NOMO-1 treated with dmso at 0.1 percent for 144 hours (cell line): ENCODE data around the gene FOSL1.
A peak's percentile ranks its signal among the peaks of the same experiment; 100 is the strongest.

Source experiments
- DNase-seq: peaks from one replicate; lab custom pipeline; 2025; ENCODE audit not compliant: unreplicated experiment; lab: John Stamatoyannopoulos, UW

Gene FOSL1

DNA sequence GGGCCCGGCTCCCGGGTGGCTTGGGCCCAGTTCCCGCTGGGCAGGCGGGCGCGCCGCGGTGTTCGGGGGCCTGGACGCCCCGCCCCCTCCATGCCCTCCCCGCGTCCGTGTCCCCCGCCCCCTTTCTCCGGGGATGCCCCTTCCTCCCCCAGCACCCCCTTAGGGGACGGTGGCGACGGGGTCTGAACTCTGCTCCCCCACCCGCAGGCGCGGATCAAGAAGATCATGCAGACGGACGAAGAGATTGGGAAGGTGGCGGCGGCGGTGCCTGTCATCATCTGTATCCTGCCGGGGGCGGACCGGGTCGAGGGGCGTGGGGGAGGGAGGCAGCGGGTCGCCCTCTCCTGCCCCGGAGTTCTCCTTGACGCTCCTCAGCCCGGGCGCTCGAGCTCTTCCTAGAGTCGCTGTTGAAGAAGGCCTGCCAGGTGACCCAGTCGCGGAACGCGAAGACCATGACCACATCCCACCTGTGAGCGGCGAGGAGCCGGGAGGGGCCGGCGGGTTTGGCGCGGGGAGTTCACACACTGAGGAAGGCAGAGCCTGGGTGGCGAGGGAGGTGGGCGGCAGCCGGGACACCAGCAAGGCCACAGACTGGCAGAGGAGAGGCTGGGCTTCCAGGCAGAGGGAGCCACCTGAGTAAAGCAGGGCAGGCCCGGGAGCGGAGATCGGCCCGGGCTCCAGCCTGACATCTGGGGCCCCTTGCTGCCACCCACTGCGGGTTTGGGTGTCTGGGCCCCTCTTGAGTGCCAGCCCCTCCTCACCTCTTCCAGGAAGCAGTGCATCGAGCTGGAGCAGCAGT is 19.6 kb upstream of the FOSL1 start:
- peak; percentile 20 for DNase-seq

DNA sequence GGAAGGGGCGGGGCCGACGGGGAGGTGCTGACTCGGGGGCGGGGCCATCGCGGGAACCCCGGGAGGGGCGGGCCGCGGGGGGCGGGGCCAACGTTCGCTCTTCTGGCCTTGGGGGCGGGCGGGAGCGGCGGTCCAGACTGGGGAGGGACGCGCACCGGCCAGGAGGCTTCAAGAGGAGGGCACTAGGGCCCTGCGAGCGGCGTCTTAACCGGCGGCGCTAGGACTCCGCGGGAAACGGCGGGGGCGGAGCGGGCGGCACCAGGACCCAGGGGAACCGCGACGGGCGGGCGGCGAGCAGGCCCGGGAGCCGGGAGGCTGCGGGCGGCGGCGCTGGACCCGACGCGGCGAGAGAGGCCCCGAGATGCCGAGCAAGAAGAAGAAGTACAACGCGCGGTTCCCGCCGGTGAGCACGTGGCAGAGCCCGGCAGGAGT is 19.0 kb upstream of the FOSL1 start, which contains the start of gene DRAP1:
Gene DRAP1, plus strand, starts transcription at position 286 of the 432 bp plus-strand sequence. Its CDS starts 76 bp downstream, at position 362.
- peak; percentile 98 for DNase-seq

DNA sequence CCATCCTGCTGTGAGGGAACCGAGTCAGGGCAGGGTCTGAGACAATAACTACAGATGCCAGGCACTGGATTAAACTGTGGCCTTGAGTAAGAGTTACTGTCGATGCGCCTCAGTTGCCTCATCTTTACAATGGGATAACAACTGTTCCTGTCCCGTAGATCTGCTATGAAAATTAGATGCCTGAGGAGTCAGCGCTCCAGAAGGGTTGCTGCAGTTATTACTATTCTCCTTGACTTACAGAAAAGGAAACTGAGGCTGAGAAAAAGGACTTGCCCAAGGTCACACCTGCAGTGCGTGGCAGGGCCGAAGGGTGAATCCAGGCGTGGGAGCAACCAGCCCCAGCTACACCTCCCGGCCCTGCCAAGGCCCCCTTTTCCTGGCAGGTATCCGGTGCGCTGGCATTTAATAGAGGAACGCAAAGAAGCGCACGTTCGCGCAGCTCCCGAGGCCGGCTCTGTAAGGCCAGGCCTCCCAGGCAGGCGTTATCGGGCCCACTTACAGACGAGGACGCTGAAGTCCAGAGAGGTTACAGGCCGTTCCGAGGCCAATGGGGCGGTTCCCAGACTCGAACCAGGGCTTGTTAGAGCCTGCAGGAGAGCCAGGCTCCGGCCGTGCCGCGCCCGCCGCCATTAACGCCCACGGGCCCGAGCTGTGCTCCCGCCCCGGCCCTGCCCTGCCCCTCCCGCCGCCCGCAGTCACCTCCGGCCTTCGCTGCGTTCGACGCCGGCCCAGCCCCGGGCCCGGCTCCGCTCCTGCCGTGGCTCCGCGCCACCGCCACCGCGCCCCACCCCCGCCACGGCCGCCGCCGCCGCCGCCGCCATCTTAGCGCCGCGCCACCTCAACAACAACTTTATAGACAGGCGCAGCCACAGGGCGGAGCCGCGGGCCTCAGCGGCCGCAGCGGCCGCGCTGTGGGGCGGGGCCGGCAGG is 18.3 kb upstream of the FOSL1 start, which contains the start of gene C11orf68:
Gene C11orf68, minus strand, starts transcription at position 852 of the 930 bp plus-strand sequence. Its CDS starts 31 bp downstream, at position 821.
- no peak for DNase-seq

- no peak for DNase-seq
Measured at GRCh38 chr11:65917434-65918210, 17.4 kb upstream of the FOSL1 start.

DNA sequence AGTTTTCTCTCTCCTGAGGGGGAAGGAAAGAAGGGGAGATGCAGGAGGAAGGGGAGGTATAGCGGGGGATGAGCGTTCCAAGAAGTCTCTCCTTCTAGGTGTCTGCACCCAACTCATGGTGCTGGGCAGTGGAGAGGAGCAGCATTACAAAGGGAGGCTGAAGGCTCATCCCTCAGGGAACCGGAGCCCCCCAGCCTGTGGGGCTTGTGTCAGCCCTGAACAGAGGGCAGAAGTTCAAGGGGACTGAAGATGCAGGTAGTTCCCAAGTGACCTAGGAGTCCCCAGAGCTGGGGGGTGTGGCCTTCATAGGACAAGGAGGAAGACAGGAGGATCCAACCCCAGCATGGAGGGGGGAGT is 16.9 kb upstream of the FOSL1 start:
- no peak for DNase-seq

GRCh38 chr11:65916391-65916790 is 16.2 kb upstream of the FOSL1 start:
- no peak for DNase-seq

DNA sequence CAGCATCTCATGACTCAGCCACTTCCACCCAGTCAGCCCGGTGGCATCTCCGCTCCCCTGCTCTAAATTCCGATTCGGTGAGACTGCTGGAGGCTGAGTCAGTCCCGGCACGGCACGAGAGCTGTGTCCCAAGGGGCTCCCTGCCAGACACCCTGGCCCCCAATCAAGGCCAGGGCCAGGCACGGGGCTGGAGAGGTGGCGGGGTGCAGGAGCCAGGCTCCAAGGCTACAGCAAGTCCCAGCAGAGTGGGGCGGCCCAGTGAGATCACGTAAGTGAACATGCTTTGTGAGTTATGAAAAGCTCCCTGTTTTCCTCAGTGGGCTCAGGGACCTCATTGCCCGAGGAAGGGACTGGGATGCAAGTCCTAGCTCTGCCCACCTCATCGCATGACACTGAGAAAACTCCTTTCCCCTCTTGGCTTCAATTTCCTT is 15.6 kb upstream of the FOSL1 start:
- no peak for DNase-seq

- no peak for DNase-seq
Measured at GRCh38 chr11:65915101-65915820, 15.1 kb upstream of the FOSL1 start.

- DNase-seq: no peak
Measured at GRCh38 chr11:65912845-65913244, 12.7 kb upstream of the FOSL1 start.

DNA sequence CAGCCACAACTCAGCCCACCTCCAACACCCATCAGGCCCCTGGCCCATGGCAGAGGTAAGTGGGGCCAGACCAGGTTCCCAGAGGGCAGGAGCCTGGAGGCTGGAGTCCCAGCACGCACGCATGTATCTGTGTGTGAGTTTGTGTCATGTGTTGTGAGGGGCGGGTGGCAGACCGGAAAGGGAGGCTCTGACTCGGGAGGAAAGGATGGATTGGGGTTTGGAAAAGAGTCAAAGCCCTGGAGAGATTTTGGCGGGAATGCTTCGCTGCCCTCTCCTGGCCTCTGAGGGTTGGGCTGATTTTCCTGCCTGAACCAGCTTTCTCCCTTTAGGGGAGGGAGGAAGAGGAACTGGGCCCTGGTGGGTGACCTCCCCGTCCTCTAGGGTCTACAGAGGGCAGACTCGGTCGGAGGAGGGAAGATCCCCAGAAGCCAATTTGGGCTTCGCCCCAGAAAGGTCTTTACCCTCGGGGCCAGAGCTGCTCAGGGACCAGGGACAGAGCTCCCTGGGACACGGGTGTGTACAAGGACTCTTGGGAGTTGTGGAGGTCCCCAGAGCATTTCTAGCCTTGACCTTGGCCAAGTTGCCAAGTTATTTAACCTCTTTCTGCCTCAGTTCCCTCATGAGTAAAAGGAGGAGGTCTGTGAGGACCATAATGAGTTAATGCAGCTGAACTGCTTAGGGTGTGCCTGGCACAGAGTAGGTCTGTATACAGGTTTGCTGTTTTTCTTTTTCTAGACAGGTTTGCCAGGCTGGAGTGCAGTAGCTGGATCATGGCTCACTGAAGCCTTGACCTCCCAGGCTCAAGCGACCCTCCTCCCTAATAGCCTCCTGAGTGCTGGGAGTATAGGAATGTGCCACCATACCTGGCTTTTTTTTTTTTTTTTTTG is 11.7 kb upstream of the FOSL1 start:
- DNase-seq: no peak

DNA sequence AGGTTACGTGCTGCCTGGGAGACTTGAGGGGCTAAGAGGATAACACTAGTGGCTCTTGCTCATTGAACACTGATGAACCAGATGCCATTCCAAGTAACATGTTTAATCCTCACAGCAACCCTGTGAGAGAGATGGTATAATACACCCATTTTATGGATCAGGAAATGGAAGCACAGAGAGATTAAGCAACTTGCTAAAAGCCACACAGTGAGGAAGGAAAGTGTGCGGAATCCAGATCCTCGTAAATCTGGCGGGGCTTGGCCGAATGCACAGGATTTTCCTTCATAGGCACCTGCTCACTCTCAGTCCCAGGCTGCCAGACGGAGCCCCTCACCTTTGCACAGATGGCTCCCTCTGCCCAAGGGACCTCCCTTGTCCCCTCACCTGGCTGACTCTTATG is 7.7 kb upstream of the FOSL1 start:
- no peak for DNase-seq

GRCh38 chr11:65906602-65907001 is 6.4 kb upstream of the FOSL1 start:
- no peak for DNase-seq

DNA sequence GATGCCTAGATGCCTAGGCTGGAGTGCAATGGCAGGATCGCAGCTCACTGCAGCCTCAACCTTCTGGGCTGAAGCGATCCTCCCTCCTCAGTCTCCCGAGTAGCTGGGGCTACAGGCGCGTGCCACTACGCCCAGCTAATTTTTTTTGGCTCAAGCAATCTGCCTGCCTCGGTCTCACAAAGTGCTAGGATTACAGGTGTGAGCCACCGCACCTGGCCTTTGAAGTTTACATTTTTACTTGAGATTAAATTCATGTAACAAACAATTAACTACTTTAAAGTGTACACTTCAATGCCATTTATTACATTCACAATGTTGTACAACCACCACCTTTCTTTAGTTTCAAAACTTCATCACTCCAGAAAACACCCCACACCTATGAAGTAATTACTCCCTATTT is 3.5 kb upstream of the FOSL1 start:
- no peak for DNase-seq

- DNase-seq: no peak
Measured at GRCh38 chr11:65903068-65903481, 2.9 kb upstream of the FOSL1 start.

GRCh38 chr11:65900899-65901180 is 652 bp upstream of the FOSL1 start:
- no peak for DNase-seq

GRCh38 chr11:65899356-65900124 is 648 bp downstream of the FOSL1 start:
- peak; percentile 5 for DNase-seq

DNA sequence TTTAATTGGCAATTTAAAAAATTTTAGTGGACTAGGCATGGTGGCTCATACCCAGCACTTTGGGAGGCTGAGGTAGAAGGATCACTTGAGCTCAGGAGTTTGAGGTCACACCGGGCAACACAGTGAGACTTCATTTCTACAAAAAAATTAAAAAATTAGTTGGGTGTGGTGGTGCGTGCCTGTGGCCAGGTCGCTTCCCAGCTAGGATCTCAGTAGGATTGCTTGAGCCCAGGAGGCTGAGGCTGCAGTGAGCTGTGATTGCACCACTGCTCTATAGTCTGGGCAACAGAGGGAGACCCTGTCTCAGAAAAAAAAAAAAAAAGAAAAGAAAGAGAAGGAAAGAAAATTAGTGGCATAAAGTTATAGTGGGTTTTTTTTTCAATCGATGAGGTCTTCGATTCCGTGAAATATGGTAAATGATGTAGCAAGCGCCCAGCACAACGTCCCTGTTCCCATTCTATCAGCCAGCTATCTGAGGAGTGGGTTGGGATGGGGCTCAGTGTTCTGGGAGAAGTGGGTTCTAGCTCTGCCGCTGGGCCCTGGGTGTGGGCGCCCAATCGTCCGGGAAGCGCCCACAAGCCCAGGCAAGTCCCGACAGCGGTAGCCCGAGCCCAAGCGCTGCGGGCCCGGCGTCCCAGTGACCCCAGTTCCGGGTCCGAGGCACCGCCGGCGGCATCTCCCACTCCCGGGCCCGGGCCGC is 1.4 kb downstream of the FOSL1 start:
- no peak for DNase-seq

GRCh38 chr11:65897020-65897471 is 3.1 kb downstream of the FOSL1 start:
- DNase-seq: no peak
